HG02798 (cell line): ENCODE data around the gene CTNNA2.
"Not testable (repeated sequence)": the region's sequence is repeated elsewhere in the genome, so short reads cannot be mapped to it uniquely, and the experiment has no call there.

Experiments used
- ATAC-seq: cut with Tn5 transposase; IDR thresholded peaks from one replicate; pipeline ENCODE4 v1.9.1; 2021; ENCODE audit warnings: mild to moderate bottlenecking; ENCODE audit not compliant: unreplicated experiment, poor library complexity

Gene CTNNA2

GRCh38 chr2:80166483-80167171 is 653.8 kb downstream of the CTNNA2 start:
- ATAC-seq: no peak

GRCh38 chr2:80167284-80167808 is 654.5 kb downstream of the CTNNA2 start:
- ATAC-seq: no peak

- ATAC-seq: no peak
These were observed 655.2 kb downstream of the CTNNA2 start for GRCh38 chr2:80168037-80168436.

GRCh38 chr2:80168801-80169200 is 656.0 kb downstream of the CTNNA2 start:
- ATAC-seq: no peak

GRCh38 chr2:80169811-80170594 is 657.2 kb downstream of the CTNNA2 start:
- no peak for ATAC-seq

GRCh38 chr2:80185091-80185490 is 672.2 kb downstream of the CTNNA2 start:
- no peak for ATAC-seq

GRCh38 chr2:80186262-80186661 is 673.4 kb downstream of the CTNNA2 start:
- no peak for ATAC-seq

GRCh38 chr2:80187156-80187555 is 674.3 kb downstream of the CTNNA2 start:
- no peak for ATAC-seq

- no peak for ATAC-seq
These were observed 677.3 kb downstream of the CTNNA2 start for GRCh38 chr2:80190166-80190565.

- ATAC-seq: no peak
These were observed 680.7 kb downstream of the CTNNA2 start for GRCh38 chr2:80193566-80193965.

- no peak for ATAC-seq
These were observed 682.2 kb downstream of the CTNNA2 start for GRCh38 chr2:80195034-80195433.

- ATAC-seq: no peak
These were observed 685.2 kb downstream of the CTNNA2 start for GRCh38 chr2:80198042-80198441.

- no peak for ATAC-seq
These were observed 686.7 kb downstream of the CTNNA2 start for GRCh38 chr2:80199504-80199903.

GRCh38 chr2:80203929-80204328 is 691.1 kb downstream of the CTNNA2 start:
- not testable (repeated sequence) for ATAC-seq

GRCh38 chr2:80205498-80205897 is 692.6 kb downstream of the CTNNA2 start:
- ATAC-seq: no peak

GRCh38 chr2:80209458-80209857 is 696.6 kb downstream of the CTNNA2 start:
- no peak for ATAC-seq

- ATAC-seq: no peak
These were observed 704.6 kb downstream of the CTNNA2 start for GRCh38 chr2:80217446-80217845.

GRCh38 chr2:80222644-80223043 is 709.8 kb downstream of the CTNNA2 start:
- no peak for ATAC-seq

- ATAC-seq: no peak
These were observed 718.6 kb downstream of the CTNNA2 start for GRCh38 chr2:80231421-80231820.

GRCh38 chr2:80233333-80233732 is 720.5 kb downstream of the CTNNA2 start:
- ATAC-seq: no peak

- ATAC-seq: no peak
These were observed 726.0 kb downstream of the CTNNA2 start for GRCh38 chr2:80238692-80239469.
